HG02943 (cell line): ENCODE measurements around the gene KNTC1.
A peak's percentile ranks its signal among the peaks of the same experiment; 100 is the strongest.
"Not testable (repeated sequence)": the region's sequence is repeated elsewhere in the genome, so short reads cannot be mapped to it uniquely, and the experiment has no call there.

Experiments used
- ATAC-seq: cut with Tn5 transposase; IDR thresholded peaks from one replicate; pipeline ENCODE4 v1.9.1; 2021; ENCODE audit warnings: mild to moderate bottlenecking, low read depth, moderate library complexity; ENCODE audit not compliant: unreplicated experiment

The KNTC1 gene

GRCh38 chr12:122506393-122506938 is 20.6 kb upstream of the KNTC1 start:
- ATAC-seq: no peak

GRCh38 chr12:122508163-122508562 is 18.9 kb upstream of the KNTC1 start:
- ATAC-seq: no peak

- not testable (repeated sequence) for ATAC-seq
Measured at GRCh38 chr12:122513028-122513427, 14.0 kb upstream of the KNTC1 start.

GRCh38 chr12:122513660-122514059 is 13.4 kb upstream of the KNTC1 start:
- no peak for ATAC-seq

GRCh38 chr12:122515275-122515674 is 11.8 kb upstream of the KNTC1 start:
- no peak for ATAC-seq

GRCh38 chr12:122516544-122517361 is 10.3 kb upstream of the KNTC1 start:
- ATAC-seq: no peak

- ATAC-seq: no peak
Measured at GRCh38 chr12:122517877-122518276, 9.2 kb upstream of the KNTC1 start.

GRCh38 chr12:122518908-122519307 is 8.1 kb upstream of the KNTC1 start:
- ATAC-seq: no peak

- no peak for ATAC-seq
Measured at GRCh38 chr12:122519418-122519817, 7.6 kb upstream of the KNTC1 start.

- no peak for ATAC-seq
Measured at GRCh38 chr12:122520676-122521075, 6.4 kb upstream of the KNTC1 start.

GRCh38 chr12:122523280-122523679 is 3.8 kb upstream of the KNTC1 start:
- no peak for ATAC-seq

- no peak for ATAC-seq
Measured at GRCh38 chr12:122523846-122524718, 3.0 kb upstream of the KNTC1 start.

GRCh38 chr12:122527478-122527944 is 462 bp downstream of the KNTC1 start:
- no peak for ATAC-seq

GRCh38 chr12:122528582-122528981 is 1.5 kb downstream of the KNTC1 start:
- no peak for ATAC-seq

- ATAC-seq: no peak
Measured at GRCh38 chr12:122528992-122529391, 1.9 kb downstream of the KNTC1 start.

GRCh38 chr12:122533856-122534255 is 6.8 kb downstream of the KNTC1 start:
- no peak for ATAC-seq

GRCh38 chr12:122537021-122537420 is 10.0 kb downstream of the KNTC1 start:
- no peak for ATAC-seq

- no peak for ATAC-seq
Measured at GRCh38 chr12:122538496-122538895, 11.4 kb downstream of the KNTC1 start.

GRCh38 chr12:122544537-122544936 is 17.5 kb downstream of the KNTC1 start:
- ATAC-seq: no peak

- ATAC-seq: peak; percentile 60
Measured at GRCh38 chr12:122545855-122546254, 18.8 kb downstream of the KNTC1 start.

- ATAC-seq: no peak
Measured at GRCh38 chr12:122547330-122547729, 20.3 kb downstream of the KNTC1 start.
